K562 (cell line): ENCODE data around the gene MATCAP1. TPM values are rescaled to one million over a fixed set of nuclear protein-coding genes. Genes with fewer than 3 reads are reported as not detected.

Experiments used
- BMI1 ChIP-seq: fragments of 150-350 bp; IDR thresholded peaks from 2 replicates; pipeline ENCODE4 v1.6.1; 2014; ENCODE audit warnings: low read length
- FOXA3 ChIP-seq, 2 experiments: fragments of 450-650 bp in 1 of 2; sonication (generic) in 1 of 2; formaldehyde crosslinking; IDR thresholded peaks in 1 of 2; conservative IDR thresholded peaks in 1 of 2; 2 replicates each; pipeline versions ENCODE4 v1.4.0 to v1.8.0; 2020 to 2022; ENCODE audit warnings: mild to moderate bottlenecking in 2 of 2, missing genetic modification reagents in 1 of 2
- NCOA1 ChIP-seq: fragments of 450-650 bp; IDR thresholded peaks from 2 replicates; pipeline ENCODE4 v1.6.1; 2016; ENCODE audit warnings: low read depth
- POLR2G ChIP-seq: fragments of 200-400 bp; formaldehyde crosslinking; IDR thresholded peaks from 2 replicates; pipeline ENCODE4 v1.6.1; 2017; ENCODE audit warnings: low read depth, mild to moderate bottlenecking, antibody characterized with exemption, low read length, moderate library complexity
- XRCC5 ChIP-seq: fragments of 200-400 bp; formaldehyde crosslinking; IDR thresholded peaks from 2 replicates; pipeline ENCODE4 v1.6.1; 2017; ENCODE audit warnings: low read depth, mild to moderate bottlenecking, low read length
- ZFP30 ChIP-seq: fragments of 250-450 bp; sonication (Bioruptor Pico); IDR thresholded peaks from 2 replicates; pipeline ENCODE4 v1.8.0; 2022; ENCODE audit warnings: moderate library complexity, mild to moderate bottlenecking, inconsistent platforms, borderline replicate concordance
- ZNF165 ChIP-seq: fragments of 250-450 bp; sonication (Bioruptor Pico); IDR thresholded peaks from 2 replicates; pipeline ENCODE4 v1.4.0; 2020; ENCODE audit warnings: borderline replicate concordance
- ZNF24 ChIP-seq: fragments of 450-650 bp; IDR thresholded peaks from 2 replicates; pipeline ENCODE4 v1.6.1; 2016
- polyA plus RNA-seq, 8 experiments: library from polyadenylated mRNA; depleted of rRNA in 4 of 8; stranded (reverse) in 5 of 8; unstranded in 3 of 8; fragments of >200 nt; fragmentation: Nextera tagmentation in 2 of 8; fragmentation: Illumina TruSeq in 1 of 8; extraction: Ambion mirVana in 2 of 8; extraction: Trizol in 1 of 8; gene quantifications; 2 replicates each; pipeline versions ENCODE4 v1.2.1 to v1.2.3, GENCODE V29; 2011 to 2014; ENCODE audit warnings: inconsistent platforms in 1 of 8, missing spikeins in 1 of 8
- total RNA-seq, 7 experiments: library from RNA; depleted of rRNA in 6 of 7; stranded (reverse); fragments of >200 nt in 6 of 7; fragmentation: Illumina TruSeq in 2 of 7; extraction: Trizol in 2 of 7; gene quantifications; 2 replicates each; pipeline versions ENCODE4 v1.2.1 to v1.2.3, GENCODE V29; 2011 to 2021; ENCODE audit warnings: low replicate concordance in 1 of 7
- TF ChIP-seq, protein P1 (sequence below): fragments of 450-650 bp; formaldehyde crosslinking; IDR thresholded peaks from 2 replicates; pipeline ENCODE4 v1.4.0; 2020; ENCODE audit warnings: mild to moderate bottlenecking, moderate library complexity

Gene MATCAP1
- total and polyA plus RNA-seq, 9 of the 15 experiments (the other 6 are each of a cell fraction or from before 2014, with no cell fraction given) = 3.4 to 20.5 (median 10.3) TPM

DNA sequence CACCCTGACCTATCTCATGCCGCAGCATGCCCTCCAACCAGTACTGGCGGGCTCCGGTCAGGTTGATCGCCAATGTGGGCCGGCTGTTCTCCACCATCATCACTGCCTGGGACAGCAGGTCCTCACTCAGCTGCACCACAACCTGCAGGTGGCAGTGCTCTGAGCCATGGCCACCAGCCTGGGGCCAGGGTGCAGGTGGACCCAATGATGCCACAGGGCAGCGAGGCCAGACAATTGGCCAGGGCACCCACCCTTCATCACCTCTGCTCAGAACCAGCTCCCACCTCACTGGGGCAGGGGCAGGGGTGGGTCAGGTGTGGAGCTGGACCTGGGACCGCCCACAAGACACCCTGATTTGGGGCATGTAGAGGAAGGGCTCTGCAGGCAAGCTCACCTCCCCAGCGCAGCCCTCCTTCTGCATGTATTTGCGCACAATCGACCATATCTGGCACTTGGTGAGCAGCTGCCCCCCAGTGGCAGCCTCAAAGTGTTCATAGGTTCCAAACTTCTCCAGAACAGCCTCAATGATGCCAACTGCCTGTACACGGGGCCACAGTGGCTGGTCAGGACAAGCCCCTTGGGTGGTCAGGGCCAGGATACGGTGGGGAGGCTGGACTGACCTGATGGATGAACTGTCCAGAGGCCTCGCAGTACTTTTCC is 4.2 kb downstream of the MATCAP1 start (continued):
- TF ChIP-seq BMI1 = no peak
- no peak for TF ChIP-seq ZNF165 (CRISPR knock-in tag)
- TF ChIP-seq NCOA1 = no peak
- TF ChIP-seq, protein P1, sequence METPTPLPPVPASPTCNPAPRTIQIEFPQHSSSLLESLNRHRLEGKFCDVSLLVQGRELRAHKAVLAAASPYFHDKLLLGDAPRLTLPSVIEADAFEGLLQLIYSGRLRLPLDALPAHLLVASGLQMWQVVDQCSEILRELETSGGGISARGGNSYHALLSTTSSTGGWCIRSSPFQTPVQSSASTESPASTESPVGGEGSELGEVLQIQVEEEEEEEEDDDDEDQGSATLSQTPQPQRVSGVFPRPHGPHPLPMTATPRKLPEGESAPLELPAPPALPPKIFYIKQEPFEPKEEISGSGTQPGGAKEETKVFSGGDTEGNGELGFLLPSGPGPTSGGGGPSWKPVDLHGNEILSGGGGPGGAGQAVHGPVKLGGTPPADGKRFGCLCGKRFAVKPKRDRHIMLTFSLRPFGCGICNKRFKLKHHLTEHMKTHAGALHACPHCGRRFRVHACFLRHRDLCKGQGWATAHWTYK (CRISPR knock-in tag) = no peak
- TF ChIP-seq ZNF24 = no peak
- TF ChIP-seq XRCC5 = no peak
- TF ChIP-seq ZFP30 (CRISPR knock-in tag) = no peak
- TF ChIP-seq FOXA3 (CRISPR knock-in tag; conservative IDR thresholded peaks at IDR 0.05 in 1 of 2, IDR thresholded peaks at IDR 0.05 in 1 of 2) = no peak
- TF ChIP-seq POLR2G = peak; percentile 39; the same call in 1 of the 2 replicates
